ENCODE results near the gene ERC2.
A peak's percentile ranks its signal among the peaks of the same experiment; 100 is the strongest.
"Not testable (repeated sequence)": the region's sequence is repeated elsewhere in the genome, so short reads cannot be mapped to it uniquely, and the experiment has no call there.

The ERC2 gene

GRCh38 chr3:56113908-56114307 lies 354.4 kb downstream of the ERC2 start:
- DNase-seq = no peak

- DNase-seq = no peak
These were observed 355.0 kb downstream of the ERC2 start for GRCh38 chr3:56113231-56113630.

GRCh38 chr3:56111606-56112304 lies 356.5 kb downstream of the ERC2 start:
- DNase-seq = no peak

GRCh38 chr3:56110886-56111285 lies 357.4 kb downstream of the ERC2 start:
- DNase-seq = no peak

GRCh38 chr3:56107157-56107556 lies 361.1 kb downstream of the ERC2 start:
- DNase-seq = no peak

GRCh38 chr3:56102032-56102431 lies 366.2 kb downstream of the ERC2 start:
- no peak for DNase-seq

- no peak for DNase-seq
These were observed 366.7 kb downstream of the ERC2 start for GRCh38 chr3:56101576-56101975.

- no peak for DNase-seq
These were observed 371.3 kb downstream of the ERC2 start for GRCh38 chr3:56096999-56097398.

- DNase-seq = no peak
These were observed 374.1 kb downstream of the ERC2 start for GRCh38 chr3:56094170-56094569.

GRCh38 chr3:56089739-56090138 lies 378.5 kb downstream of the ERC2 start:
- no peak for DNase-seq

- no peak for DNase-seq
These were observed 380.7 kb downstream of the ERC2 start for GRCh38 chr3:56087451-56088053.

- DNase-seq = peak; percentile 1
These were observed 381.9 kb downstream of the ERC2 start for GRCh38 chr3:56086355-56086754.

GRCh38 chr3:56081246-56081645 lies 387.0 kb downstream of the ERC2 start:
- no peak for DNase-seq

- DNase-seq = peak; percentile 34
These were observed 391.5 kb downstream of the ERC2 start for GRCh38 chr3:56076746-56077145.

GRCh38 chr3:56075089-56075488 lies 393.2 kb downstream of the ERC2 start:
- no peak for DNase-seq

- DNase-seq = no peak
These were observed 398.5 kb downstream of the ERC2 start for GRCh38 chr3:56069766-56070165.

GRCh38 chr3:56066405-56066804 lies 401.9 kb downstream of the ERC2 start:
- not testable (repeated sequence) for DNase-seq

- DNase-seq = no peak
These were observed 403.6 kb downstream of the ERC2 start for GRCh38 chr3:56064684-56065083.

GRCh38 chr3:56061279-56061626 lies 407.0 kb downstream of the ERC2 start:
- DNase-seq = no peak

- no peak for DNase-seq
These were observed 407.6 kb downstream of the ERC2 start for GRCh38 chr3:56060521-56061278.

- no peak for DNase-seq
These were observed 408.5 kb downstream of the ERC2 start for GRCh38 chr3:56059731-56060130.

GRCh38 chr3:56055951-56056350 lies 412.3 kb downstream of the ERC2 start:
- DNase-seq = no peak

- no peak for DNase-seq
These were observed 412.7 kb downstream of the ERC2 start for GRCh38 chr3:56055546-56055945.

- DNase-seq = no peak
These were observed 413.4 kb downstream of the ERC2 start for GRCh38 chr3:56054844-56055243.

Data from NCI-H226 (cell line).